ENCODE measurements around the gene COA6. TPM values are rescaled to one million over a fixed set of nuclear protein-coding genes. Genes with fewer than 3 reads are reported as not detected.

COA6 gene
- 13.3 and 15.1 TPM in 2 replicates for total RNA-seq

GRCh38 chr1:234373064-234373958 is at the start of gene COA6:
Gene COA6 (plus strand): TSS chr1:234373456. CDS start chr1:234373467, 11 bp downstream.

Other genes with a start within 250 kb of the COA6 start
- 28.8 and 34.5 TPM in 2 replicates for gene TARBP1, start 105.7 kb downstream of the COA6 start, total RNA-seq
- gene IRF2BP2, start 236.7 kb downstream of the COA6 start, total RNA-seq = 95.9 and 111 TPM in 2 replicates